Stimulated activated CD4-positive, alpha-beta T cell treated with anti-CD3 and anti-CD28 coated beads, Interleukin-12 subunit alpha, Interleukin-12 subunit beta, amount 100 ng/mL, for 4 hours (primary cell): Measurements from ENCODE around the gene ORC4.
"Not testable (repeated sequence)": the region's sequence is repeated elsewhere in the genome, so short reads cannot be mapped to it uniquely, and the experiment has no call there.

ENCODE experiments used
- DNase-seq: peaks from one replicate; pipeline ENCODE4 v3.0.0-alpha.2; 2020

ORC4 gene

DNA sequence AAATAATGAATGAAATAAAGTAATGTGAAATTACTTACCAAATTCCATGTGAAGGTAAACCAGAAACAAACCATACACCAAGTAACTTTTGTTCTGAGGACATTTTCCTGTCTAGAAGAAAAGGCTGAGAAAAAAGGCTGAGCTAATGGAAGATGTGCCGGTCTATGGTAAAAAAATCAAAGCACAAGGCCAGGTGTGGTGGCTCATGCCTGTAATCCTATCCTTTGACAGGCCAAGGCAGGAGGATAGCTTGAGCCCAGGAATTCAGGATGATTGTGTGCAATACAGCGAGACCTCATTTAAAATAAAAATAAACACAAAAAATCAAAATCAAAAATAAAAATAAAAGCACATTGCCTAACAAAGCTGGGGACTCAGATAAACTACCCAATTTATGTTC, 6.7 kb downstream of the ORC4 start:
- DNase-seq, result no peak

DNA sequence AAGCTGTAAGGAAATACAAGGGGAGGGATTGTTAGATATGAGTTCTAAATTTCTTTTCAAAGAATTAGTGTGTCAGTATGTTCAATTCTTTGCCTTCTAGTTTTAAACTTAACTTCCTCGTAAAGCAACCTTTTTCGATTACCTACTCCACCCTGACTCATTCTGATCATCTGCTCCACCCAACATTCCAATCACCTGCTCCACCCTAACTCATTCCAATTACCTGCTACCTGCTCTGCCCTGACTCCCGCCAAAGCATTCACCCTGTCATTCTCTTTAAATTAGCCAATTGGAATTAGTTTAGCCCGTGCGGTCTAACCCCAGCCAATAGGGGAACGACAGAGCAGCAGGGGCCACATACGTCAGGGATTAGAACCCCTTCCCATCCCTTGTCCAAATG, 12.1 kb downstream of the ORC4 start:
- DNase-seq, result not testable (repeated sequence)

DNA sequence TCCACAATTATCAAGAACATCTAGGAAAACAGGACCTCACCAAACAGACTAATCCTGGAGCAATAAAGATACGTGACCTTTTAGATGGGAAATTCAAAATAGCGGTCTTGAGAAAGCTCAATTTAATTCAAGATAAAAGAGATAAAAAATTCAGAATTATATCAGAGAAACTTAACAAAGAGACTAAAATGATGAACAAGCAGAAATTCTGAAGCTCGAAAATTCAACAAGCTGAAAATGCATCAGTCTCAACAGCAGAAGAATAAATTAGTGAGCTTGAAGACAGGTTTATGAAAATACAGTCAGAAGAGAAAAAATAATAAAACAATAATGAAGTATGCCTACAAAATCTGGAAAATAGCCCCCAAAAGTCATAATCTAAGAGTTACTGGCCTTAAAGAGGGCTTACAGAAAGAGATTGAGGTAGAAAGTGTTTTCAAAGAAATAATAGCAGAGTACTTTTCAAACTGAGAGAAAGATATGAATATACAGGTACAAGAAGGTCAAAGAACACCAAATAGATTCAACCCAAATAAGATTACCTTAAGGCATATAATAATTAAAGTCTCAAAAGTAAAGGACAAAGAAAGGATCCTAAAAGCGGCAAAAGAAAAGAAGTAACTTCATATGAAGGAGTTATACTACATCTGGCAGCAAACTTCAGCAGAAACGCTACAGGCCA, 13.2 kb downstream of the ORC4 start:
- no peak for DNase-seq

DNA sequence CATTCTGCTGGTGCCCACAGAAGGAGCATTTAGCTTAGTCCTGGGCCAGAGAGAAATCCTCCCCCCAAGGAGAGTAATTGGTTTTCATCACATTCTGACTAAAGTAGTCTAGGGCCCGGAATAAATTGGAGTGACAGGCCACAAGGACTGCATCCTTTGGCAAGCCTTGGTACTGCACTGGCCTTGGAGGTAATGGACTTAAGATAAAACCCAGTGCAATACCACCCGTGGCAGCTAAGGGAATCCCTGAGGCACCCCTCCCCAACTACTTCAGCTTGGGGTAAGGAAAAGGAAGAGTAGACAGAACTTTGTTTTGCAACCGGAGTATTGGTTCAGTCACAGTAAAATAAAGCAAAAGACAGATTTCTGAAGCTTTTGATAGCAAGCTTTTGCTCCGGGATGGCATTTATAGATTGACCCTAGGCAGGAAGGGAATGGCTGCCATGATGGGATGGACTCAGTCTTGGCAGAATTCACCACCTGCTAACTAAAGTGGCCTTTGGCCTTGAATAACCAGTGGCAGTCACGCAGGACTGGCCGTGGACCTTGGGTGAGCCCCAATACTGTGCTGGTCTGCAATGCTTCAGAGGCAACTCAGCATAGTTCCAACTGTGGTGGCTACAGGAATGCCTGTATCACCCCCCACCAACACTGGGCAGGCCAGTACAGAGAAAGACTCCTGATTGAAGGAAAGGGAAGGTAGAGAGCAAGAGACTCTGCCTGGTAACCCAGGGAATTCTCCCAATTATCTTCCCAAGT, 14.1 kb downstream of the ORC4 start:
- DNase-seq, result no peak

DNA sequence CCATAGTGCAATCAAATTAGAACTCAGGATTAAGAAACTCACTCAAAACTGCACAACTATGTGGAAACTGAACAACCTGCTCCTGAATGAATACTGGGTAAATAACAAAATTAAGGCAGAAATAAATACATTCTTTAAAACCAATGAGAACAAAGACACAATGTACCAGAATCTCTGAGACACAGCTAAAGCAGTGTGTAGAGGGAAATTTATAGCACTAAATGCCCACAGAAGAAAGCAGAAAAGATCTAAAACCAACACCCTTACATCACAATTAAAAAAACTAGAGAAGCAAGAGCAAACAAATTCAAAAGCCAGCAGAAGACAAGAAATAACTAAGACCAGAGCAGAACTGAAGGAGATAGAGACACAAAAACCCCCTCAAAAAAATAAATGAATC, 18.1 kb downstream of the ORC4 start:
- not testable (repeated sequence) for DNase-seq

DNA sequence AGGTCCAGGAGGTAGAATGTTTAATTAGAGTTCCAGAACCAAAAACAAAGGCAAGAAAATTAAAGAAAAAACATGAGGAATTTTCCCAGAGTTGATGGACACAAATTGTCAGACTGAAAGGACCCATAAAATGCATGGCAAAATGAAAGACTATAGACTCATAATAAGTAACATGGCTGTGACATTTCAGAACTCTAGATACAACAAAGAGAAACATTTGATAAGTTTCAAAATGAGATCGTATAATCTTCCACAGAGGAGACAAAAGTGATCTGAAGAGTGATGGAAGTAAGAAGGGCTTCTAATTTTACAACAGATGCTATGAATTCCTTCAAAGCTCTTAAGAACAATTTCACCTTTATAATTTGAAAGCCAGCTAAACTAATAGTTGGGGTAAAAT, 20.4 kb downstream of the ORC4 start:
- DNase-seq, result no peak

DNA sequence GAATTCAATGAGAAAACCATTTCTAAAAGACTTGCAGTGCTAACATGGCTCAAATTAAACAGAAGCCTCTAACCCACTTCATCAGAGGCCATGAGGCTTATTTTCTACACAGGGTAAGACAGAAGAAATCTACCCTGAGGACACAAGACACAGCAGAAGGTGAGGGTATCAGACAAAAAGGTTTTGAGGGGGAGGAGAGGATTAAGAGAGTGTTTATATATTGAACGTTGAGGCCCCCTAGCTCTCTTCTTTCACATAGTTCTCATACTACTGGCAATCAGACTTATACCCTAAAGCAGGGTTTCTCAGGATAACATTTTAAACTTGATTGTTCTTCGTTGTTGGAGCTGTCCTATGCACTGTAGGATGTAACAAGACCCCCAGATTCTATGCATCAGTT, 21.4 kb downstream of the ORC4 start:
- no peak for DNase-seq

DNA sequence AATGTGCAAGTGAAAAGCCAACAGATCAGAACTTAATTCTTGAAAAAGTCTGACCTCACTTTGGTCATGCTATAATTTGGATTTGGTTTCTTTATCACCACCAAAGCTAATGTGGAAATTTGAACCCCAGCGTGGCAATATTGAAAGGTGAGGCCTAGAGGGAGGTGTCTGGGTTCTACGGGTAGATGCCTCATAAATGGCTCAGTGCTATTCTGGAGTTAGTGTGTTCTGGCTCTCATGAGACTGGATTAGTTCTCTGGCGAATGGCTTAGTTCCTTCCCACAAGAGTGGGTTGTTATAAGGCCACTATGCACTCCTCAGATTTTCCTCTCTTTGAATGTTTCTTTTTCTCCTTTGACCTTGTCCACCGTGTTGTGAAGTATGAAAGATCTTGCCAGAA, 22.3 kb downstream of the ORC4 start:
- DNase-seq, result no peak

DNA sequence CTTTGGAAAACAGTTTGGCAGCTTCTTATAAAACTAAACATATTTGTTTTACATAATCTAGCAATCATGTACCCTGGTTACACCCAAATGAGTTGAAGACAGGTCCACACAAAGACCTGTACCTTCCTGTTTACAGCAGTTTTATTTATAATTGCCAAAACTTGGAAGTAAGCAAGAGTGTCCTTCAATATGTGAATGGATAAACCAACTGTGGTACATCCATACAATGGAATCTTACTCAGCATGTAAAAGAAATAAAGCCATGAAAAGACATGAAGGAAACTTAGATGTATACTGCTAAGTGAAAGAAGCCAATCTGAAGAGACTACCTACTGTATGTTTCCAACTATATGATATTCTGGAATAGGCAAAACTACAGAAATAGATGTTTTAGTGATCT, 23.7 kb downstream of the ORC4 start:
- no peak for DNase-seq

DNA sequence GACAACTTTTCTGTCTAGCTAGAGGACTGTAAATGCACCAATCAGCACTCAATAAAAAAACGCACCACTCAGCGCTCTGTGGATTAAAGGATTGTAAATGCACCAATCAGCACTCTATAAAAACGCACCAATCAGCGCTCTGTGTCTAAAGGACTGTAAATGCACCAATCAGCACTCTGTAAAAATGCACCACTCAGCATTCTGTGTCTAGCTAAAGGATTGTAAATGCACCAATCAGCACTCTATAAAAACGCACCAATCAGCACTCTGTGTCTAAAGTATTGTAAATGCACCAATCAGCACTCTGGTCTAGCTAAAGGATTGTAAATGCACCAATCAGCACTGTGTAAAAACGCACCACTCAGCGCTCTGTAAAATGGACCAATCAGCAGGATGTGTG, 25.6 kb downstream of the ORC4 start:
- DNase-seq, result not testable (repeated sequence)

DNA sequence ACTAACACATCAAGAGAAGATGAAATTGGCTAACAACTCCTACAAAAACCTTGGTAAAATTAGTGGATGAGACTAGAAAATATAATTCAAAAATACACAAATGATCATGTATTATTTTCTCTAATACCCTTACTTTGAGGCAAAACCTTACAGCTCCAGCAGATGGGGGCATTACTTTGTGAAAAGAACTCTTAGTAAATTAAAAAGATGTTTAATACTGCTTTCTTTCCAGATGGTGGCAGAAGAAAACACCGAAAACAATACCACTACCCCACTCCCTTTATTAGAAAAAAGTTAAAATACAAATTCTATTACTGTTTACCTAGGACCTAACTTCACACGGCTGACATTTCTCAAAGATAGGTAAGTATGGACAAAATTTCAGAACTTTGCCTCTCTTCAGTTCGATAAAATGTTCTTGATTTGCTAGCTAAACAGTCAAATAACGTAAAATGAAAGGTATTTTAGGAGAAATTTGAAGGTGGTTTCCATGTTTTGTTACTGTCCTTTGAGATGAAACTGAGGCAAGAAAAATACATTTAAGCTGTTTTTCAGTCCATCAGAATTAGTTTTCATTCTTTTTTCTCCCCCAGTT, 30.6 kb downstream of the ORC4 start:
- no peak for DNase-seq

DNA sequence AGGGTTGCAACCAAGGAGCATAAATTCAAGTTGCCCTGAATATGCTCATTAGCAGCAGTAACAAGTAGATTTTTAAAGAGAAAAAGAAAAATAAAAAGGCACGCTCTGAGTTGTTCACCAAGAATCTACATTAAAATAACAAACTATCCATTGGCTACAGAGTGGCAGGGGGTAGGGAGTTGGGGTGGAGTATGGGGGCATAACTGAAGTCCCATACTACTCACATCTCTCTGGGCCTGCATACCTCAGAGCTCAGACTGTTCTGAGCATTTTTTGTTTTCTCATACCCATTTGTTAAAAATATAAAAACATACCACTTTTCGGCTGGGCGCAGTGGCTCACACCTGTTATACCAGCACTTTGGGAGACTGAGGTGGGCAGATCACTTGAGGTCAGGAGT, 31.4 kb downstream of the ORC4 start:
- DNase-seq, result no peak

DNA sequence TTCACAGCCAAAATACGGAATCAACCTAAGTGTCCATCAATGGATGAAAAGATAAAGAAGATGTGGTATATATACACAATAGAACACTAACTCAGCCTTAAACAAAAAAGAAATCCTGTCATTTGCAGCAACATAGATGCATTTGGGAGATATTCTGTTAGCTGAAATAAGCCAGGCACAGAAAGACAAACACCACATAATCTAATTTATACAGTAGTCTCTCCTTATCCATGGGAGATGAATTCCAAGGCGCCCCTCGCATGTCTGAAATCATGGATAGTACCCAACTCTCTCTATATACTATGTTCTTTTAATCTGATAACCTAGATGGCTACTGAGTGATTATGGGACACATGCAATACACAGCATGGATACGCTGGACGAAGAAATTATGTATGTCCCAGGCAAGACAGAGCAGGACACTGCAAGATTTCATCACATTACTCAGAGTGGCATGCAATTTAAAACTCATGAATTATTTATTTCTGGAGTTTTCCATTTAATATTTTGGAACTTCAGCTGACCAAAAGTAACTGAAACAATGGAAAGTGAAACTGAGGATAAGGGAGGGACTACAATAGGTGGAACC, 39.5 kb downstream of the ORC4 start:
- DNase-seq, result no peak

DNA sequence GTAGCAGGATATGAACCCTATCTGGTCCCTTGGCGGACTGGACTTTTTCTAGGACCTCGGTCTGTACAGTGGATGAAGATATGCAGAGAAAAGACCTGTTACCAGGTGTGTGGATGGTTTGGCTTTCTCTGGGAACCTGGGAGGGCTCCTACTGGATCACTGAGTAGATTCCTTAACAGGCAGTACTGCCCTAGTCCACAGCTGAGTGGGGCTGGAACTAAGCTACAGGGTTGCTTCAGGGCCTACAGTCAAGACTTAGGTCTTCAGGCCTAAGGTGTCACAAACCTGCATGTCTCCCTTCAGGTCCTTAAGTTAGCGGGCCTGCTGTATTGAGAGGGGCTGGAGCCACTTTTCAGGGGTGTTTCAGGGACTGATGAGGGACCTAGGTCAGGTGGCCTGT, 42.9 kb downstream of the ORC4 start:
- no peak for DNase-seq

DNA sequence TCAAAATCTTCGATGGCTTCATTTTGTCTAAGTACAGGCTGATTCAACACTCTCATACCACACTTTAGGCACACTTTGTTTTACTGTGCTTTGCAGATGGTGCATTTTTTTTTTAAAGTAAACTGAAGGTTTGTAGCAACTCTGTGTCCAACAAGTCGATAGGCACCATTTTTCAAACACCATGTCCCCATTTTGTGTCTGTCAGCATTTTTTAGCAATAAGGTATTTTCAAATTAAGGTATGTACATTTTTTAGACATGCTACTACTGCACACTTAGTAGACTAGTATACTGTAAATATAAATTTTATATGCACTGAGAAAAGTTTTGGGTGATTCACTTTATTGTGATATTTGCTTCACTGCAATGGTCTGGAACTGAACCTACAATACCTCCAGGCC, 44.4 kb downstream of the ORC4 start:
- DNase-seq, result no peak

DNA sequence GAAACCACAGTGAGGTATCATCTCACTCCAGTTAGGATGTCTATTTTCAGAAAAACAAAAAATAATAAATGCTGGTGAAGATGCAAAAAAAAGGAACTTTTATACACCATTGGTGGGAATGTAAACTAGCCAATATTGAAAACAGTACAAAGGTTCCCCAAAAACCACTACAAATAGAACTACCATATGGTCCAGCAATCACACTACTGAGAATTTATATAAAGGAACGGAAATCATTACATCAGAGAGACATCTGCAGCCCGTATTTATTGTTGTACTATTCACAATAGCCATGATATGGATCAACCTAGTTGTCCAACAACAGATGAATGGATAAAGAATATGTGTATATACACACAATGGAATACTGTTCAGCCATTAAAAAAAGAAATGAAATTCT, 52.0 kb downstream of the ORC4 start:
- no peak for DNase-seq

DNA sequence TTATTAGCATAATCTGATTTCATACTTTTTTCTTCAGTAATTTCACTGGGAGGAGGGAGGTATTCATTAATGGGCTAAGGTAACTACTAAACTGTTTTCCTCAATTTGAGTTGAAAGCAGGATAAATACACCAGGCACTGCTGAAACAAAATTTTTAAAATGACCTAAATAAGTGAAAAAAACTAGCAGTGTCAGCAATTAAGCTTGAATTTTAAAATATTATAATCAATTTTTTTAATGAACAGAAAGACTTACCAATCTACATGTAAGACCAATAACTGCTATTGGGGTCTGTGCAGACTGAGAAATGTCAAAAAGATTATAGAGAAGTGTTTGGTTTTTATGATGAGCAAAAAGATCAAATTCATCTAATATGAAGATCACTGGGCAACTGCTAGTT, 68.4 kb downstream of the ORC4 start:
- no peak for DNase-seq

DNA sequence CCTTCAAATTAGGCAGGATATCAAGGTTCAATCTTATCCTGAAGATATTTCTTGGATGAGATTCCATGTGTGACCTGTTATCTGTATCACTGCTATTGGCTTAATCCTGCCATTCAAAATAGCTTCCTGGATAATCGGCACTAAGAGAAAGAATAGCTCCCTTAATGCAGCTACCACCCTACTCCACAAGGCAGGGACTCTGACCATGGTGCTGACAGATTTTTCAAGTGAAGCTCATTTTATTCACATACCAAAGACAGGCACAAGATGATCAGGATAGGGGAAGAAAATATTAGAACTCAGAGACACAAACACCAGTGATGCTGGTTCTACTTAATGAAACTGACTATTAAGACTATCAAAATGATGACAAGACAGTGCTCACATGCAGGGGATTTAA, 74.9 kb downstream of the ORC4 start:
- DNase-seq, result no peak

DNA sequence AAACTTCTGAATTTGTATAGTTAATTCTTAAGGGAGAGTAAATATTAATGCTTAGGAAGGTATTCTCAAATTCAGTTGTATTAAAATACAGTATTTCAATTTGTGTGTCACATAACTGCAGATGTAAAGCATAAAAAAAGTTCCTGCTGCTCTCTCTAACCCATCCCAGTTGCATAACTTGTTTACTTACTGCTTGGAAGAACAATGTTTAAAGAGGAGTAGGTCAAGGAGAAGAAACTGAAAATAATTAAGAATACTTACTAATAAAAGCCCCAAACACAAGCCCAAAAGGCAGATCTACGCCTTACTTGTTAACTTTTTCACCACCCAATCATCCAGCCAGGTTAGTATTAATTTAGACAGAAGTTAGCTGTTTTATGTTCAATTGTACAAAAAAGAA, 81.2 kb downstream of the ORC4 start:
- DNase-seq, result no peak

DNA sequence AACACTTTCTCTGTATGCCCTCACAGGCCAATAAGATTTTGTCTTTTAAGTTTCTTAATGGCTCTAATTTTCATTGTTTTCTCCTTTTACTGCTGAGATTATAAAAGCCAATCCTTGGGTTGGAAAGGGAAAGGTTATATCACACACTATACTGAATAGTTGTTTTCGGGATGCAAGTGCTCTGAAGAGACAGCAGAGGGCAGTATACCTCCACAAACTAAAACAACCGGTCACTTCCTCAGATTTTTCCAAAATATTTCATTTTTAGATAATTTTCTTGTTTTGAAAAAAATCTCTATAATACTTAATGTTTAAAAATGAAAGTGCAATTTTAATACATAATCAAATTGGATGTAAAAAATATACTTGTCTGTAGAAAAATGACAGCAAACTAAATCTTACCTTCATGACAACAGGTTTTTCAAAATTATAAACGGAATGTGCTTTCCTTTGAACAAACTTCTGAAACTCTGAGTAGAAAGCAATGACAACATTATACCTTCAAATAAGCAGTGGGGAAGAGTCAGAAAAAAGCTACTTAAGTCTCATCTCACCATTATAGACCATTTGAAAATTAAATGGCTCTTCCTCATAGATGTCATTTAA, 82.7 kb downstream of the ORC4 start:
- no peak for DNase-seq

DNA sequence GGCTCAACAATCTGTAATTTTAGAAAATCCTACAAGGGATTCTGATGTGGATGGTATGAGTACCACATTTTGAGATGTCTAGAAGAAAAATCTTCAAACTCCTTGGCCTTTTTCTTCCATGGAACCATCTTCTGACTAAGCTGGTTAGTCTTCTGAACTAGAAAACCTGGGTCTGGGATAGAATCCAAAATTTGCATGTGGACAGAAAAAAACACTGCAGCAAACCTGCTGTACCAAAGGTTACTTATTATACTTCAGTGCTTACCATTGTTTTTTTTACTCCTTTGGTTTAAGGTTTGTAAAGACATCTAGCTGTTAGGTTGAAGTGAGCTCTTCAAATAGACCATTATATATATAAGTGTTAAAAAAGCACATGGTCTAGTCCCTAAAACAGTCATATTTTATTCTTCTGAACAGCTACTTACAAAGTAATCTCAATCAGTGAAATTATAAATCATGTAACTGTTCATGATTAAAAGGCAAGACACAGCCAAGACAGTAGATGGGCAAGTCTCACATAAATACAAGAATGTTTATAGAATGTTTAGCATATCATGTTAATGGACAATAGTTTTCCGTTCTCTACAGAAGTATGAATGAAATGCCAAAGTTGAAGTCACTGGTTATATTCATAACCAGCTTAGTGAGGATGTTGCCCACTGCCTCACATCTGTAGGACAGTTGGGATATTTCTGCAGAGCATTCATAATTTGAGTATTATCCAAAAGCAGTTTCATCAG, 85.5 kb downstream of the ORC4 start:
- DNase-seq, result no peak

DNA sequence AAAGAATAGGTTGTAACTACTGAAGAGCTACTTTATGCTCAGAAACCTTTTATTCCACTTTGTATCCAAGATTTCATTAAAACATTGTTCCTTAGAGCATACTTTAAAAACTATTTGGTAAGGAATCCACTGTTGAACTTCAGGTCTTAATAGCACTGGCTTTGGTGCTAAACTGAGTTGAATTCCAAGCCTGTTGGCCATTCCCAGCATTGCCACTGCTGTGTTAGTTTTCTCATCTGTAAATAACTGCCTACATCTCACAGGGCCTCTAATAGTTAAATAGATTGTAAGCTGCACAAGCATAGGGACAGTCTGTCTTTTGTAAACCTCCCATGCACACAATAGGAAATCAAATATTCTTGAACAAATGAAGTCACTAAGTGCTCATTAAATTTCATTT, 86.6 kb downstream of the ORC4 start:
- no peak for DNase-seq

DNA sequence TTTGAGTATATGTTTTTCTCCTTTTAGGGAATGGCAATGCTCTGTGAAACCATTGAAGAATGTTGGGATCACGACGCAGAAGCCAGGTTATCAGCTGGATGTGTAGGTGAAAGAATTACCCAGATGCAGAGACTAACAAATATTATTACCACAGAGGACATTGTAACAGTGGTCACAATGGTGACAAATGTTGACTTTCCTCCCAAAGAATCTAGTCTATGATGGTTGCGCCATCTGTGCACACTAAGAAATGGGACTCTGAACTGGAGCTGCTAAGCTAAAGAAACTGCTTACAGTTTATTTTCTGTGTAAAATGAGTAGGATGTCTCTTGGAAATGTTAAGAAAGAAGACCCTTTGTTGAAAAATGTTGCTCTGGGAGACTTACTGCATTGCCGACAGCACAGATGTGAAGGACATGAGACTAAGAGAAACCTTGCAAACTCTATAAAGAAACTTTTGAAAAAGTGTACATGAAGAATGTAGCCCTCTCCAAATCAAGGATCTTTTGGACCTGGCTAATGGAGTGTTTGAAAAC, 93.4 kb downstream of the ORC4 start:
- DNase-seq, result no peak
